Rectal smooth muscle tissue (tissue), 1 donor: Measurements from ENCODE around the gene SALL4.
A peak's percentile ranks its signal among the peaks of the same experiment; 100 is the strongest.
"Not testable (repeated sequence)": the region's sequence is repeated elsewhere in the genome, so short reads cannot be mapped to it uniquely, and the experiment has no call there.

Experiments used
- H3K27ac ChIP-seq: one replicate; pipeline ENCODE4 v1.7.0; 2013; ENCODE audit warnings: low read depth, low read length, inconsistent platforms
- H3K27me3 ChIP-seq: one replicate; pipeline ENCODE4 v1.7.0; 2013; ENCODE audit warnings: low read length; ENCODE audit not compliant: control insufficient read depth, insufficient read depth
- H3K36me3 ChIP-seq: one replicate; pipeline ENCODE4 v1.7.0; 2013; ENCODE audit warnings: low read length; ENCODE audit not compliant: control insufficient read depth, insufficient read depth
- H3K4me1 ChIP-seq: one replicate; pipeline ENCODE4 v1.7.0; 2013; ENCODE audit warnings: low read length; ENCODE audit not compliant: control insufficient read depth, insufficient read depth
- H3K4me3 ChIP-seq: one replicate; pipeline ENCODE4 v1.7.0; 2013; ENCODE audit warnings: low read length
- H3K9ac ChIP-seq: one replicate; pipeline ENCODE4 v1.7.0; 2013; ENCODE audit warnings: low read length

Gene SALL4

DNA sequence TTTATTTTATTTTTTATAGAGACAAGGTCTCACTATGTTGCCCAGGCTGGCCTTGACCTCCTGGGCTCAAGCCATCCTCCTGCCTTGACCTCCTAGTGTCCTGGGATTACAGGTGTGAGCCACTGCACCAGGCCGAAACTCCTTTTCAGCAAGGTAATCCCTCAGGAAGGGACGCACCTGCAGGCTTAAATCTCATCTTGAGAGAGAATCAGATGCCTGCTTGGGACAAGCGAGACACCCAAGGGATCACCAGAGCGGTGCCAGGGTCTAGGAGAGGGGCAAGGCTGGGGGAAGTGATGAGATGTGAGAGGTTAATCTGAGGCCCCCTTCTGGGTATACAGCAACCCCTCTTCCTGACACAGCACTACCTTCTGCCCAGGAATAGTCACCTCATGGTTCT, 30.1 kb downstream of the SALL4 start:
- H3K9ac ChIP-seq, result no peak overlapping the region
- no peak overlapping the region for H3K27ac ChIP-seq
- no peaks in the 10 kb centered on the region for H3K36me3 ChIP-seq
- H3K4me3 ChIP-seq, result no peak overlapping the region
- no peaks in the 10 kb centered on the region for H3K4me1 ChIP-seq
- H3K27me3 ChIP-seq, result no peaks in the 10 kb centered on the region

DNA sequence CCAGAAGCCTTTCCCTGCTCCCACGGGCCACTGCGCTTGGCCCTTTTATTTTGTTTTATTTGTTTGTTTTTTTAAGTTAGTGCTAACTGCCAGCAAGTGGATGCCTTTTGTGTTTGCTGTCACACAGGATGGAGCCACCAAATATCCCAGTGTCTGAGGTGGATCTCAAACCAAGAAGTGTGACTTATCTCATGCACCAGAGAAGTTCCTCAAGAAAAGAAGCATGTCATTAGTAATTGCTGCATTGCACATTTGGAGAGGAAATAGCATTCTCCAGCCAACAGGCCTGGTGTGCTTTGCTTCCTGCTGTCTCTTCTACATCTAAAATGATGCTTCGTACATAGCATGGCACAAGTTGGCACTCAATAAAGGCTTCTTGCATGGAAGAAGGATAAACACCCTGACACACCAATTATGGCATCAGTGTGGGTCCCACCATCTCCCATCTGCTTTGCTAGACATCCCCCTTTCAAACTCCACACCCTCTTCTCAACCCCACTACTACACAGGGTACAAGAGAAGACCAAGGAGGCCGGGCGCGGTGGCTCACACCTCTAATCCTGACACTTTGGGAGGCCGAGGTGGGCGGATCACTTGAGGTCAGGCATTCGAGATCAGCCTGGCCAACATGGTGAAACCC, 32.2 kb downstream of the SALL4 start:
- H3K9ac ChIP-seq, result no peak overlapping the region
- no peak overlapping the region for H3K27ac ChIP-seq
- no peaks in the 10 kb centered on the region for H3K4me1 ChIP-seq
- H3K4me3 ChIP-seq, result no peak overlapping the region
- no peaks in the 10 kb centered on the region for H3K27me3 ChIP-seq
- no peaks in the 10 kb centered on the region for H3K36me3 ChIP-seq

DNA sequence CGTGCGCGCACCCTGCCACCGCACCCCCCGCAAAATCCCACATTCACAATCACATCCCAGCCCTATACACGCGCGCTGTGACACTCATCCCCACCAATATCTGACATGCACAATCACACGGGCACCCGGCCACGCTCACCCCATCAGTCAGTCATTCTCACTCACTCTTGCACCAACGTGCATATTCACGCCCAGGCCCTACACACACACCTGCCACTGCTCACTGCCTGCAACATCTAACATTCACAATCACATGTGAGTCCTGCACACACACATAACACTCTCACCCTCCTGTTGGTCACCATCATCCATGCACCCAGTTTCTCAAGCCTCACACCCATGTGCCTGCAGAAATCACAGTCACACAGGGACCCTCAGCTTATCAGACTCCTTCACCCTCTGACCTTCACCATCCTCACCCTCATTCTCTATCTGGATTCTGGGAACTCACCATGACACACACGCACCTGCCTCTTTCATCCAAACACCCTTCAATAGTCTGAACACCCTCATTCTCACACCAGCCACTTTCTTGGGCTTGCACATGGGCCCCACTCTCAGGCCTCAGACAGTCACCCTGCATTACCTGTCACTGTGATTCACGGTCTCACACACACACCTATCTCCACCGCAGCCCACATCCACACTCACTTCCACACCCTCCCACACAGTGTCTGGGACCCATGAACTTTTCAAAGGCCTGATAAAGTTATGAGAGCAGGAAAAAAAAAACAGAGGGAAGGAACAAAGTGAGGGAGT, 33.4 kb downstream of the SALL4 start:
- H3K4me1 ChIP-seq, result no peaks in the 10 kb centered on the region
- H3K4me3 ChIP-seq, result peak overlapping the region; percentile 8
- H3K27me3 ChIP-seq, result no peaks in the 10 kb centered on the region
- no peaks in the 10 kb centered on the region for H3K36me3 ChIP-seq
- H3K9ac ChIP-seq, result no peak overlapping the region
- H3K27ac ChIP-seq, result no peak overlapping the region

DNA sequence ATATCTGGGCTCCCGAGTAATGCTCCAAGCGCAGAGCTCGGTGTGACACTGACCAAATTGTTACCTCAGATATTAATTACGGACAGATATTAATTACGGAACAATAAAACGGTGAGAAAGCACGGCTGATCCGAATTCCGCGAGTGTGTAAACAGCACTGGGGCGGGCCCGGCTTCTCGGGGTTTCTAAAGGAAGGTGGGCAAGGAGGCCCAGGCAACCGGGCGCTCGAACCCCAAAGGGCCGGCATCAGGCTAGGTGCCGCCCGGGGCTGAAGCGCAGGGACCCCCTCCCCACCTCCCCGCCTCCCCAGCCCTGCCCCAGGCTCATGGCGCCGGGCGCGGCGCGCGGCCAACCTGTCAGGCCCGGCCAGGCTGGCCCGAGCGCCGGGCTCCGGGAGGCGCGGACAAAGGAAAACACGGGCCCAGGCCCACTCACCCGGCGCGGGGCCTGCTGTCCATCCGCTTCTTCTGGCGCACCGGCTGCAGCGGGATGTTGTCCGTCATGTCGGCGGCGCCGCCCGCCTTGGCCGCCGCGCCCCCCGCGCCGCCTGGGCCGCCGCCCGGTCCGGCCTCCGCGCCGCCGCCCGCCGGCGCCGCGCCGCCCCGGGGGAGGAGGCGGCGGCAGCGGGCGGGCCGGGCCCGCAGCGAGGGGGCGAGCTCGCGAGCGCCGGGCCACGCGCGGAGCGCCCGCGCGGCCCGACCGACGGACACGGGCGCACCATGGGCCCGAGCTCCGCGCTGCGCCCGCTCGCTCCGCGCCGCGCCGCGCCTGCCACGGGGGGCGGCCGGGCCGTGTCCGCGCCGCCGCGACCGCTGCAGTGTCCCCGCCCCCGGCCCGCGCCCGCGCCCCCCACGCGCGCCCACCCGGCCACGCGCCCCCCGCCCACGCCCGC, 34.2 kb downstream of the SALL4 start, which contains the start of gene ATP9A:
TSS of gene ATP9A (minus strand) at position 524 of the 892 bp plus-strand sequence. CDS start at position 503, 21 bp downstream.
- H3K36me3 ChIP-seq, result no peaks in the 10 kb centered on the region
- no peaks in the 10 kb centered on the region for H3K4me1 ChIP-seq
- H3K27me3 ChIP-seq, result no peaks in the 10 kb centered on the region
- H3K4me3 ChIP-seq, result peak within 1 kb of the TSS; percentile 91
- peak within 1 kb of the TSS; percentile 49 for H3K9ac ChIP-seq
- peak within 1 kb of the TSS; percentile 51 for H3K27ac ChIP-seq

DNA sequence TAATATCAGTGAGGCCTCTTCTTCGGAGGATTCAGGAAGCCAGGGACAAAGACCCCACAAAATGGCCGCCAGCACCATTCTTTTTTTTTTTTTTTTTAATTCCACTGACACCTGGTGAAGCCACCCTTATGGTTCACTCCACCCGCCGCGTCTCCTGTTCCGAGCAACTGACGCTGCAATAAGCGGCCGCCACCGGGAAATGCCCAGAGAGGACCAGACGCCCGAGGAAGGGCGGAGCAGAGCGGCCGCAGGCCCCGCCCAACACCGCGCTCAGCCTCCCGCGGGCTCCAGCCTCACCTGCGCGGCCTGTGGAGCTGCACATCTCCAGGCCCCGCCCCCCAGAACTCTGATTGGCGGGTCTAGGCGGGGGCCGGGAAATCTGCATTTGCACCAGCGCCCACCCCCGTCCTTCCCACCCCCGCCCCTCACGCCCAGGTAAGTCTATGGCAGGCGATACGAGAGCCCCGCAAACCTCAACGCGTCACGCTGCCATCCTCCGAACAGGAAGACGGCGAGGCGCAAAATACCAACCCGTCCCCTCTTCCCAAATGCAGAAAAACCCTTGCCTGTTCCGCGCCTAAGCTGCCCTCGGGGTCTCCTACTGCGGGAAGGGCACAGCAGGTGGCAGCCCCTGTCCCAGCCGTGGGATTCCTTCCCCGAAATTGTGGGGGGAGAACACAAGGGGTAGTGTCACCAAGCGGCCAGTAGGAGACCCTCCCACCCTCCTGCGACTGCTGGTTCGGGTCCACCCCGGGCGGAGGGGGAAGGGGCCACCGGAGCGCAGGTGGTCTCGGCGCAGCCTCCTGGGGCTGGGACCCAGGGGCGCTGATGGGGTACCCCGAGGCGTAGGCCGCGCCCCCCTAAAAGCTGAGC, 35.1 kb downstream of the SALL4 start:
- Histone ChIP-seq H3K36me3 (no peaks in the 10 kb centered on the region), H3K4me3 (peak overlapping the region; percentile 91), H3K4me1 (no peaks in the 10 kb centered on the region), H3K27me3 (no peaks in the 10 kb centered on the region), H3K27ac (peak overlapping the region; percentile 51), H3K9ac (peak overlapping the region; percentile 49)

DNA sequence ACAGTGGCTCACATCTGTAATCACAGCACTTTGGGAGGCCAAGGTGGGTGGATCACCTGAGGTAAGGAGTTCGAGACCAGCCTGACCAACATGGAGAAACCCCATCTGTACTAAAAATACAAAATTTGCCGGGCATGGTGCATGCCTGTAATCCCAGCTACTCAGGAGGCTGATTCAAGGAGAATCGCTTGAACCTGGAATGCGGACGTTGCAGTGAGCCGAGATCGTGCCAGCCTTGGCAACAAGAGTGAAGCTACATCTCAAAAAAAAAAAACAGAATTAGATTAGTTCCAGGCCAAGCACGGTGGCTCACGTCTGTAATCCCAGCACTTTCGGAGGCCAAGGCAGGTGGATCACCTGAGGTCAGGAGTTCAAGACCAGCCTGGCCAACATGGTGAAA, 36.9 kb downstream of the SALL4 start:
- H3K9ac ChIP-seq, H3K36me3 ChIP-seq, H3K4me3 ChIP-seq, H3K27me3 ChIP-seq, H3K4me1 ChIP-seq, H3K27ac ChIP-seq: not testable (repeated sequence)

DNA sequence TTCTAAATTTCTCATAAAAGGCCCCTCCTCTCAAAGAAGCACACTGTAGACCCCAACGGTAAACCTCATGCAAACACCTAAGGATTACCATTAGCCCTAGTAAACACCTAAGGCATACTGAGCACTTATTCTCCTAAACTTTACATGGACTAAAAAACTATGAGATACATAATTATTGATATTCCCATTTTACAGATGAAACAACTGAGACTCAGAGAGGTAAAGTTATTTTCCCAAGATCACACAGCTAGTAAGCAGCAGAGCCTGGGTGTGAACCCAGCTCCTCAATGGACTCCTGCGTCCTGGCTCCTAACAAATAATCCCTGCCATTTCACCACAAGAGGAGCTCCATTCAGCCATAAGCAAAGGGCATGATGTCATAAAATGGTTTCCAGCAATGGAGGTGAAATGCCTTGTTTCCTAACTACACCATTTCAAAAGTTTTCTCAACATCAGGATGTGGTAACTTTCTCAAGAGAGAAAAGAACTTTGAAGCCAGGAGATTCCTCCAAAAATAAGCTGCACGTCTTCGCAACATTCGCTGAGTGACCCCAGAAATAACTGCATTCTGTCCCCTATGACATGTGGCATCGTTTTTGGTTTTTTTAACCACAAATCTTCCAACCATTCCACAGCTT, 38.2 kb downstream of the SALL4 start:
- H3K27ac ChIP-seq, result no peak overlapping the region
- no peaks in the 10 kb centered on the region for H3K27me3 ChIP-seq
- no peak overlapping the region for H3K9ac ChIP-seq
- H3K4me3 ChIP-seq, result no peak overlapping the region
- H3K4me1 ChIP-seq, result no peaks in the 10 kb centered on the region
- H3K36me3 ChIP-seq, result no peaks in the 10 kb centered on the region

DNA sequence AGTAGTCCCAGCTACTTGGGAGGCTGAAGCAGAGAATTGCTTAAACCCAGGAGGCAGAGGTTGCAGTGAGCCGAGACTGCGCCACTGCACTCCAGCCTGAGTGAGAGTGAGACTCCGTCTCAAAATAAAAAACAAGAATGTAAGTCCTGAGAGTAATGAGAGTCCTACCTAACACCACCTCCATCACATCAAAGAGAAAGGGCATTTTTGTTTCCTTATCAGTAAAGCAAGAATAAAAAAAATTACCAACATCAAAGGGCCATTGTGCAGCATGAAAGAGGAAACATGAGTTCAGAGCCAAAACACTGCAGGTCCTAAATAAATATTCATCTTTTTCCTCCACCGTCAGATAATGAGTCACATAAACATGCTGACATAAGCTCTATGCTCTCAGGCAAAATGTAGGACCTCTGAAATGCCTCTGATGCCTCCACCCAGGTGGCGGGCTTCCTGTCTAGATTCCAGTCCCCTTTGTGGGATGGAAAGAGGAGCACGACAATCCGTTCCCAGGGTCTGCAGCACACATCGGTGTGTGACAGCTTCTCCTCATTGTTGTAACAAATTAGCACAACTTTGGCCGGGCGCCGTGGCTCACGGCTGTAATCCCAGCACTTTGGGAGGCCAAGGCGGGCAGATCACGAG, 41.3 kb downstream of the SALL4 start:
- Histone ChIP-seq H3K36me3 (no peaks in the 10 kb centered on the region), H3K4me3 (peak overlapping the region; percentile 8), H3K9ac (no peak overlapping the region), H3K4me1 (no peaks in the 10 kb centered on the region), H3K27ac (no peak overlapping the region), H3K27me3 (no peaks in the 10 kb centered on the region)

DNA sequence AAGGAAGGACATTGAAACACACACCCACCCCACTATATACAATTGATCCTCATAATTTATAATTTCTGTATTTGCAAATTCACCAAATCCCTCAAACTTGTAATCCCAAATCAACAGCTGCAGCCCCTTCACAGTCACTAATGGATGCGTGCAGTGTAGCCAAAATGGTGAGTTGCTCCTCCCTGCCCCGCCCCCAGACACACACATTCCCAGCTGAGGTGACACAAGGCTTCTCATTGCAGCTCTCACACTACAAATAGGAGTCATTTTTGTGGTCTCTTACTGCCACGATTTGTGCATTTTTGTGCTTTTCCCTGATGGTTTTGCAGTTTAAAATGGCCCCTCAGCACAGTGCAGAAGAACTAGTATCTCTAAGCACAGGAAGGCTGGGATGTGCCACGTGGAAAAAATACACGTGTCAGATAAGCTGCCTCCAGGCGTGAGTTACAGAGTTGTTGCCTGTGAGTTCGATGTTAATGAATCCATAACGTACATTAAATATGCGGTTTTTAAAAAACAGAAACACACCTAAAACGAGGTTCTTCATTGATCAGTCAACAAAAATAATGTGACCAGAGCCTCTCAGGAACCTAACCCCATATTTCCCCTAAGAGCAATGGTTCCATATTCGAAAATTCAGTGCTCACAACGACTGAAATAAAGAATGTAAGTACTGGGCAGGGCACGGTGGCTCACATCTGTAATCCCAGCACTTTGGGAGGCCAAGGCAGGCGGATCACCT, 42.4 kb downstream of the SALL4 start:
- no peak overlapping the region for H3K27ac ChIP-seq
- no peak overlapping the region for H3K4me3 ChIP-seq
- no peaks in the 10 kb centered on the region for H3K4me1 ChIP-seq
- H3K27me3 ChIP-seq, result no peaks in the 10 kb centered on the region
- H3K36me3 ChIP-seq, result no peaks in the 10 kb centered on the region
- no peak overlapping the region for H3K9ac ChIP-seq

DNA sequence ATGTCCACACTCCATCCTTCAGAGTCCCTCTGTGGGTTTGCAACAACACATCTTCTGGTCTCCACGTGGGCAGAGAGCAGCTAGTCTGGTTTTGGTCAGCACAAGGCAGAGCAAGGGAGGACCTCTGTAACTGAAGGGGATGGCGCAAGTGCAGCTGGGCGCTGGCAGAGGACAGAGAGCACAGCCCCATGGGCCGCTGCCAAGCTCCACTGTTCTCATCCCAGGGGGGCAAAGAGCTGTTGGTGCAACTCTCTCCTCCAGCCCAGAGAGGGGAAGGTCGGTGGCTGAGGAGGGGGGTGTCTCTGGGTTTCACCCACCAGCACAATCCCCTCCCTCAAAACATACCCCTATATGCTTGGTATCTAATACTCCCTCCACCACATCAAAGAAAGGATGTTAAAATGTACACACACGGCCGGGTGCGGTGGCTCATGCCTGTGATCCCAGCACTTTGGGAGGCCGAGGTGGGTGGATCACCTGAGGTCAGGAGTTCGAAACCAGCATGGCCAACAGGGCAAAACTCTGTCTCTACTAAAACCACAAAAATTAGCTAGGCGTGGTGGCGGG, 43.3 kb downstream of the SALL4 start:
- no peak overlapping the region for H3K4me3 ChIP-seq
- no peak overlapping the region for H3K27ac ChIP-seq
- H3K36me3 ChIP-seq, result no peaks in the 10 kb centered on the region
- no peak overlapping the region for H3K9ac ChIP-seq
- H3K27me3 ChIP-seq, result no peaks in the 10 kb centered on the region
- H3K4me1 ChIP-seq, result no peaks in the 10 kb centered on the region
